Uterus (tissue), 2 donors: ENCODE results near the gene GLIPR1L1.

ENCODE experiments used
- POLR2A ChIP-seq, 2 donors: fragments of 450-650 bp; IDR thresholded peaks; one replicate each; pipeline ENCODE4 v1.6.1; 2016; ENCODE audit warnings: antibody characterized with exemption in 2 of 2, mild to moderate bottlenecking in 1 of 2, moderate library complexity in 1 of 2
- TF ChIP-seq, protein P1 (sequence below), 4 experiments: fragments of 200-600 bp in 2 of 4; fragments of 450-650 bp in 2 of 4; sonication (generic) in 2 of 4; IDR thresholded peaks; one replicate each; pipeline ENCODE4 v1.5.1; 2016 to 2019; ENCODE audit warnings: antibody characterized with exemption in 4 of 4, mild to moderate bottlenecking in 2 of 4, moderate library complexity in 1 of 4

DNA sequence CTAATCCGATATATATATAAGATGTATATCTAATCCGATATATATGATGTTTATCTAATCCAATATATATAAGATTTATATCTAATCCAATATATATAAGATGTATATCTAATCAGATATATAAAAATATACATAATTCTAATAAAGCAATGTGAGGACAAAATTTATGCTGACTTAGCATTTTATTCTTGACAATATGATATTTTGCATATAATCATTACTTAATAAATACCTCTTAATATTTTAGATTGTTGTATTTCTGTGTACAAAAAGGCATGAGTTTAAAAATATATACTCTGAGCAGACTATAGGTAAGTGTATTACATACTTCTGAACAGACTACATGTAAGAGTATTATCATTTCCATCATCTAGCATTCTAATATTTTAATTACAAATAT, 75.4 kb downstream of the GLIPR1L1 start:
- TF ChIP-seq POLR2A (IDR thresholded peaks at IDR 0.05) = no peak
- TF ChIP-seq, protein P1, sequence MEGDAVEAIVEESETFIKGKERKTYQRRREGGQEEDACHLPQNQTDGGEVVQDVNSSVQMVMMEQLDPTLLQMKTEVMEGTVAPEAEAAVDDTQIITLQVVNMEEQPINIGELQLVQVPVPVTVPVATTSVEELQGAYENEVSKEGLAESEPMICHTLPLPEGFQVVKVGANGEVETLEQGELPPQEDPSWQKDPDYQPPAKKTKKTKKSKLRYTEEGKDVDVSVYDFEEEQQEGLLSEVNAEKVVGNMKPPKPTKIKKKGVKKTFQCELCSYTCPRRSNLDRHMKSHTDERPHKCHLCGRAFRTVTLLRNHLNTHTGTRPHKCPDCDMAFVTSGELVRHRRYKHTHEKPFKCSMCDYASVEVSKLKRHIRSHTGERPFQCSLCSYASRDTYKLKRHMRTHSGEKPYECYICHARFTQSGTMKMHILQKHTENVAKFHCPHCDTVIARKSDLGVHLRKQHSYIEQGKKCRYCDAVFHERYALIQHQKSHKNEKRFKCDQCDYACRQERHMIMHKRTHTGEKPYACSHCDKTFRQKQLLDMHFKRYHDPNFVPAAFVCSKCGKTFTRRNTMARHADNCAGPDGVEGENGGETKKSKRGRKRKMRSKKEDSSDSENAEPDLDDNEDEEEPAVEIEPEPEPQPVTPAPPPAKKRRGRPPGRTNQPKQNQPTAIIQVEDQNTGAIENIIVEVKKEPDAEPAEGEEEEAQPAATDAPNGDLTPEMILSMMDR (IDR thresholded peaks at IDR 0.05) = no peak
